Fibroblast of peridontal ligament (primary cell): ENCODE results near the gene BPIFB1.

Source experiments
- DNase-seq: peaks from one replicate; pipeline ENCODE4 v3.0.0-alpha.2; 2010; ENCODE audit errors: extremely low read depth

The BPIFB1 gene, protein sequence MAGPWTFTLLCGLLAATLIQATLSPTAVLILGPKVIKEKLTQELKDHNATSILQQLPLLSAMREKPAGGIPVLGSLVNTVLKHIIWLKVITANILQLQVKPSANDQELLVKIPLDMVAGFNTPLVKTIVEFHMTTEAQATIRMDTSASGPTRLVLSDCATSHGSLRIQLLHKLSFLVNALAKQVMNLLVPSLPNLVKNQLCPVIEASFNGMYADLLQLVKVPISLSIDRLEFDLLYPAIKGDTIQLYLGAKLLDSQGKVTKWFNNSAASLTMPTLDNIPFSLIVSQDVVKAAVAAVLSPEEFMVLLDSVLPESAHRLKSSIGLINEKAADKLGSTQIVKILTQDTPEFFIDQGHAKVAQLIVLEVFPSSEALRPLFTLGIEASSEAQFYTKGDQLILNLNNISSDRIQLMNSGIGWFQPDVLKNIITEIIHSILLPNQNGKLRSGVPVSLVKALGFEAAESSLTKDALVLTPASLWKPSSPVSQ

DNA sequence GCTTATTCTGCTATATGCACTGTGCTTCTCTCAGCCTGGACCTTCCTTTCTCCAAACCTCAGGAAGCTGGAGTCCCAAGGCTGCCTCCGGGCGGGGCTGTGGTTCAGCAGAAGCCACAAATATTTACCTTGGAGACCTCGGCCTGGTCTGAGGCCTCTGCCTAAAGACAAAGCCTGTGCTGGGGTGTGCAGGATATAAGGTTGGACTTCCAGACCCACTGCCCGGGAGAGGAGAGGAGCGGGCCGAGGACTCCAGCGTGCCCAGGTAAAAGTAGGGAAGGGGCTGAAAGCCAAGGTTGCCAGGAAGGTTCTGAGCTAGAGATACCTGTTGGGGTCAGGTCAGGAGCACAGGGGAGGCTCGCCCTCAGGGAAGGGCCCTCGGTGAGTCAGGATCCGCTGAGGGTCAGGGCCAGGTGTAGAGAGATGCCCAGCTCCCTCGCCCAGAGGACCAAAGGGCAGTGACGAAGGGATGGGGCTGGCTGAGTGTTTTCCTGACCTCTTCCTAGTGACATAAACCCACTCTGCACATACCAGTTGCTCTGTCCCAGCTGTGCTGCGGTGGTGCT is at the start of gene BPIFB1:
Gene BPIFB1 (plus strand): TSS at position 224 of the 565 bp plus-strand sequence. CDS start 2,860 bp downstream, outside the sequence.
- DNase-seq, result no peak

DNA sequence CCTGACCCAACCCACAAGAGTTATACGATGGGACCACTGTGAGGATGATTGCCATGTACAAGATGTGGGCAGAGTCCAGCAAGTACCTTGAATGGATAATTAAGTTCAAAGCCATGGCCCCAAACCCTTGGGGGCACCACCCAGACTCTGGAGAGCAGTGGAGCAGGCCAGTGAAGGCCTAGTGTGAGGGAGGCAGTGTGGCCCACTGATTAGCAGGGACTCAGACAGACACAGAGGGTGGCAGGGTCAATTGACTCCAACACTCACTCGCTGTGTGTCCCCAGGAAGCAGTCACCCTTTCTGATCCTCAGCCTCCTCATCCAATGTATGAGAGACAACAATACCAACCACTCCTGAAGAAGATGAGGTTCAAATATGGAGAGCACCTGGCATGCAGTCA is 49.0 kb upstream of the BPIFB1 start:
- DNase-seq, result no peak

DNA sequence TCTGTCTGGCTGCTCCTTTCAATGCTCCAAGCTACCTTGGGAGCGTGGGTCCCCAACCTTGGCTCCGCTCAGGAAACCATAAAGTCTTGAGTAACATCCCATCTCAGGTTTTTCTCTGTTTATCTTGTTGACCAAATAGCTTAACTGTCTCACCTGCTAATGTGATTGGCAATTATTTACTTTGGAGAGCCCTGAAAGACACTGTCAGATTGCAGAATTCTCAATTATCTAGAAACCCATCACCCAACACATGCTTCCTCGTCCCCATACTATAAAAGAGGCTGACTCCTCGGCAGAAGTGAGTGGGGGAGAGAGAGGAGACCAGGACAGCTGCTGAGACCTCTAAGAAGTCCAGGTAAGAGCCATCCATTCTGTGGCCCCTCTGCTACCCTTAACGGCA is 47.3 kb upstream of the BPIFB1 start, which contains the start of gene BPIFA1:
Gene BPIFA1 (plus strand): TSS at position 301 of the 400 bp plus-strand sequence. CDS start 1,716 bp downstream, outside the sequence.
- DNase-seq, result no peak

DNA sequence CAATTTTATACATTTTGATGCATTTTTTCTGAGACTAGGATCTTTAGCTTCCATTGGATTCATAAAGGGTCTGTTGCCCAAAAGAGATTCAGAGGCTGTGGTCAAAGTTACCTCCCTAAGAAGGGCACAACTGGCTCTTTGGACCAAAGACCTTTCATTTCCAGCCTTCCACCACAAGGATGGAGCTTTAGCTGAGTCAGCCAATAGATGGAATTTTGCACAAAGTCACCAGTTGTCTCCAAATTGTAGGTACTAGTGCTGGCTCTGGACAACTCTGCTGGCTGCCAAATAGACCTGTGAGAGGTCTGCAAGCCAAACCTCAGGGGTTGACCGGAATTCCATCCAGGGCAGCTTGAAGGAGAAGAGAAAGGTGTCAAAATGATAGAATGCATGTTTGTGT is 46.7 kb upstream of the BPIFB1 start:
- DNase-seq, result no peak

DNA sequence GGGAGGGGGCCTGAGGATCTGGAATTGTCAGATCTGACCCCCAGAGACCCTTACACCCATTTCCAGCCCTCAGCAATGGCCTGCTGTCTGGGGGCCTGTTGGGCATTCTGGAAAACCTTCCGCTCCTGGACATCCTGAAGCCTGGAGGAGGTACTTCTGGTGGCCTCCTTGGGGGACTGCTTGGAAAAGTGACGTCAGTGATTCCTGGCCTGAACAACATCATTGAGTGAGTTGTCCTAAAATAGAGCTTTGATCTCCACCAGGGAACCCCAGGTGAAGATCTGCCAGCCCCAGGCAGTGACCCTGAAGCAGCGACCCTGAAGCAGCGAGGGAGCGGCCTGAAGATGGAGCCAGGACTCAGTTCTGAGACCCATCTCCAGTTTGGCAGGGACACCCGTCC is 45.0 kb upstream of the BPIFB1 start:
- no peak for DNase-seq

DNA sequence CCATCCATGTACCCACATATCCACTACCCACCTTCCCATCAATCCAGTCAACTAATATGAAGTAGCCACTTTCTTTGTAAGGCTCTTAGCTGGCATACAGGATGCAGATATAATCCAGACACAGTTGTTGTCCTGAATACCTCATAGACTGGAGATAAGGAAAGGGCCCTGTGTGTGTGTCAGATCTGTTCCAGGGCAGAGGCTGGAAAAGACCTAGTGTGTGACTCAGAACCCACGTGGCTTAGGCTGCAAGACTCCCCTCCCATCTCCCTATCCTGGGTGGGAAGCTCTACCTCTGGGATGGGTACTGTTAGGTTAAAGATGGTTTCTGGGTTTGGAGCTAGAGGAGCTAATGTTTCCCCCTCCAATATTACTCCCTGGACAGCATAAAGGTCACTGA is 43.6 kb upstream of the BPIFB1 start:
- DNase-seq, result no peak

DNA sequence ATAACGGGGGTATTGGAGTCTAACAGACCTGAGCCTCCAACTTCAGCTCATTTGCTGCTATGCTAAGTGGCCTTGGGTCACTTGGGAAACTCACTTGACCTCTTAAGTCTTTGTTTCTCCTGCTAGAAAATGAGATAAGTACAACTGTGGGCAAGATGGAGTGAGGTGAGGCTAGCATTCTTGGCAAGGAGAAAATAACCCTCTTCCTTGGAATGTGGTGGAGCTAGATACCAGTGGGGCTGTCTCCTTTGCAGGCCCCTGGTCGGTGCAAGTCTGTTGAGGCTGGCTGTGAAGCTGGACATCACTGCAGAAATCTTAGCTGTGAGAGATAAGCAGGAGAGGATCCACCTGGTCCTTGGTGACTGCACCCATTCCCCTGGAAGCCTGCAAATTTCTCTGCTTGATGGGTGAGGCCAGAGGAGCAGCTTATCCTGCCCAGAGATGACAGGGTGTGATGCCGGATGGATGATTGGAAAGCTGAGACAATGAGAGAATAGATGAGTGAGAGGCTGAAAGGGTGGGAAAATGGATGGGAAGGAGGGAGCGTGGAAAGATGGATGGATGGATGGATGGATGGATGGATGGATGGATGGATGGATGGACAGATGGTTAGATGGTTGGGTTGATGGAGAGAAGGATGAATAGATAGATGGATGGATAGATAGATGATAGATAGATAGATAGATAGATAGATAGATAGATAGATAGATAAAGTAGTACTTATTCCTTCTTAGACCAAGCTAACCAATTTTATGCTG is 42.9 kb upstream of the BPIFB1 start:
- DNase-seq, result no peak

DNA sequence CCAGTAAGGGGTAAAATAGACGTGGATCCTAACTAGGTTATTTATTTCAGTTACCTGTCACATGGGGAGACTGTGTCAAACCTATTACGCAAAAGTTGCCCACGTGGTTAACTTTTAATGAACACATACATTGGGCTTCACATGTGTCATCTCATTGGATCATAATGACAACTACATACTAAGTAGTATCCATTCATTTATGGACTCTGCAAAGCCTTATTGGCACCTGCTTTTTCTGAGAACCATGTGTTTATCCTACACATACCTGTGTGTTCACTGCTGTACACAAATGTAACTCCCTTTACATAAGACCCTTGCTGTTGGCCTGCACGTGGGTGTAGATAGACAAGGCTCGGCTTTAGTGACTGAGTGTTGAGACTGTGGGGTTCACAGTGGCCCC is 42.1 kb upstream of the BPIFB1 start:
- no peak for DNase-seq

DNA sequence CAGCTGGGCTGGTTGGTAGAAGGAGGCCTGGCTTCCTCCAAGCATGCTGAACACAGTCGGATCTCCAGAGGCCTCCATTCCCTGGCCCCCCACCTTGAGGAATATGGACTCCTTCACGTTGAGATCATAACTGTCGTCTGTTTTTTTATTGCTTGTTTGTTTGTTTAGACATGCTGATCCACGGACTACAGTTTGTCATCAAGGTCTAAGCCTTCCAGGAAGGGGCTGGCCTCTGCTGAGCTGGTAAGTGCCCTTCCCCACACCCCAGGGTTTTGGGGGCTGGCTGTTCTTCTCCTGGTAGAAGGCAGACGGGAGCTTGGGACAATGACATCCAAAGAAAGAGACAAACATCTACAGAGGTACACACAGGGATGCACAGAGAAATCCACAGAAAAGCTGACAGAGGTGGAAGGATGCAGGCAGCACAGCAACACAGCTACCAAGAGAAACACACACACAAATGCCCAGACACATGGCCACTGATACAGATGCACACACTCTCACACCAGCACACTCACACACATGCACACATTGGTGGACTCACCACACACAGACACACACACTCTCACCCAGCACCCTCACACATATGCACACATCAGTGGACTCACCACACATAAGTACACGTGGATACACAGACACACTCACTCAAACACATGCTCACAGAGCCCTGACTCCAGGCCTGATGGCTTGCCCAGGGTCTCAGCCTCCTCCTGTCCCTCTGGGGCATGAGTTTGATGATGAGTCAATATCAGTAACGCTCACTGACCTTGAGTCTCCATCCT is 40.5 kb upstream of the BPIFB1 start:
- no peak for DNase-seq

DNA sequence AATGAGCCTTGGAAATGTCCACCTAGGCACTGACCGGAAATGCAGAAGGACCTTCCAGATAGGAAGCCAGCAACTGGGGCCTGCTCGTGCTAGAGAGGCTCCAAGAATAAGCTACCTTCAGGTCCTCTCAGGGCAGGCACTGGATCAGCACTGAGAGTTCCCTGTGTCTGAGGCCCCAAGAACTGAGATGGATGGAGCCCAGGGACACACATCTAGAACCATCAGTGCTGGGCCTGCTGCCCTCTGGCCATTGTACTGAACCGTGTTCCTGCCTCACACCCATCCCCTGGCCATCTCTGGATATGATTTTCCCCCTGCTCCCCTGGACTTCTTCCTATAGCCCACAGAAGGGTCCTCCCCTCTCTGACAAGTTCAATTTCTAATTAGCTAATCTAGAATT is 36.9 kb upstream of the BPIFB1 start:
- DNase-seq, result no peak

DNA sequence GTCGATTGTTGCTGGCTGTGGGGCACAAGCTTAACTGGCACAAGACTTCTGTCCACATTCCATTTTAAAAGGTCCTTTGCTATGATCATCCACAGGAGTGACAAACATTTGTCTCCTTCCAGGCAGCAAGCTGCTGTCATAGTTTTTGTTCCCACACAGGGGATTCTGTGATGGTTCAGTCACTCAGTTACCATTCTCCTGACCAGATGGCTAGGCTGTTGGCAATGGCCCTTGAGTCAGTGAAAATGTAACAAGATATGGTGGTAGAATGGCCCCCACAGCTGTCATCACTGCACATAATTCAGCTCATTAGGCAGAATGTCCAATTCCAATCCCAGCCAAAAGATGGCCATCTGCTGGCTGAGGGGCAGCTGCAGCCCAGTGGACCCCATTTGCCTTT is 33.6 kb upstream of the BPIFB1 start:
- DNase-seq, result no peak

DNA sequence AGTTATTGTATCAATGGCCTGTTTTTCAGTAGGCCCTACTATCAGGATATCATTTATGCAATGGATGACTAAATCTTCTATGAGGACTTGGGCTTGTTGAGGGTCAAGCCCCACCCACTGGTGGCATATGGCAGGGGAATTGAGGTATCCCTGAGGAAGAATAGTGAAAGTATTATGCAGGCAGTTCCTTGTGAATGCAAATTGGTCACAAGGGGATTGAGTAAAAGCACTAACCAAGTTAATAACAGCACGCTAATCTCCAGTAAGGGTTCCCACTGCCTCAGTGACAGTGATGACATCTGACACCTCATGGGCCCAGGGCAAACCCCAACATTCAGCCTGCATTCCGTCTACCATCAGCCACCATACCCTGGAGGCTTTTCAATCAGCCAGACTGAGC is 32.3 kb upstream of the BPIFB1 start:
- no peak for DNase-seq

DNA sequence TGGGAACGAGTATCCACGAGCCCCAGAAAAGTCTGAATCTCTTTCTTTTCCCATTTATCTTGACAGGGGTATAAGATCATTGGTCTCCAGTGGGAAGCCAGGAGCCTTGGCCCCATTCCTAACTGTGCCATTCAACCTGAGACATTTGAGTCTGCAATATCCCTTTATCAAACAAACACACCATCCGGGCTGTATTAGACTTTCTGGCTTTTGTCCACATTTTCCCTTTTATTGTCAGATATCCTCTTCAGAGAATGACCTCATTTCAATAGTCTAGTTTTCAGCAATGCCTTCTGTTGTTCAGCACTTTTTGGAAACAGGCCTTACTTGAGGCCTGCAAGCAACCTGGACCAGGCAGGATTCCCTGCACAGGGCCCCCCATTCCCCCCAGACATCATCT is 31.5 kb upstream of the BPIFB1 start:
- DNase-seq, result no peak

DNA sequence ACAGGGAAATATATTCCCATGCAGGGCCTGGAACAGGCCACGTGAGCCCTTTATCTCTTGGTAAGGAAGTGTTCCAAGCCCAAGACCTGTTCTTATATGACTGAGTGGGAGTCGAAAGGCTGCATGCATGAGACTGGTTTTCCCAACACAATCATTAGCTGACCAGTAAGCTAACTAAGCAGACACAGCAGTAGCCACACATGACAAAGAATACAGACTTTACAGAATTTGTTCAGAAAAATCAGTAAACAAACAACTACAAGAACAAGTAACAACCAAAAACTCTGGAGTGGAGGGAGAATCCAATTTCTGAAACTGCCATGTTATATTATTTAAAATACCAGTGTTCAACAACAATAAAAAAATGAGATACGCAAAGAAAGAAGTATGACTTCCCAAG is 30.6 kb upstream of the BPIFB1 start:
- no peak for DNase-seq

DNA sequence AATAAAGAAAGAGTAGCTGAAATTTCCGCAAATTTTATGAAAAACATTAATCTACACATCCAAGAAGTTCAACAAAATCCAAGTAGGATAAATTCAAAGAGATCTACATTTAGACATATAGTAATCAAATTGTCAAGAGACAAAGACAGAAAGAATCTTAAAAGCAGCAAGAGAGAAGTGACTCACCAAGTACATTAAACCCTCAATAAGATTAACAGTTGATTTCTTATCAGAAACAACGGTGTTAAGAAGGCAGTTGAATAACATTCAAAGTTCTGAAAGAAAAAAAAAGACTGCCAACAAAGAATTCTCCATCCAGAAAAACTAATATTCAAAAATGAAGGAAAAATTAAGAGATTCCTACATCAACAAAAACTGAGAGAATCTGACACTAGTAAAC is 28.0 kb upstream of the BPIFB1 start:
- DNase-seq, result no peak

DNA sequence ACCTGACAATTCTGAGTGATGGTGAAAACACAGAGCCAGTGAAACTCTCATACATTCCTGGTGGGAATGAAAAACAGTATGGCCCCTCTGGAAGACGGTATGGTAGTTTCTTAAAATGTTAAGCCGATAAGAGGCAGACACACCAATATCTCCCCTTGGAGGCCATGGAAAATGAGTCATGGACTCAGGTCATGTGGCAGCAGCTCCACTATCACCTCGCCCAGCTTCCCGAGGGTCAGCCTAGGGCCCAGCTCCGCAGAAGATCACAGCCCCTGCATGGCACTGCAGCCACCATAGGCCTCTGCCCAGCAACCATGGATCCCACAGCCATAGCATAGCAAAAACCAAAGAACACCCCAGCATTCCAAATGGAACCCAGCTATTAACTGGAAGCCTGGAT is 25.8 kb upstream of the BPIFB1 start:
- no peak for DNase-seq

DNA sequence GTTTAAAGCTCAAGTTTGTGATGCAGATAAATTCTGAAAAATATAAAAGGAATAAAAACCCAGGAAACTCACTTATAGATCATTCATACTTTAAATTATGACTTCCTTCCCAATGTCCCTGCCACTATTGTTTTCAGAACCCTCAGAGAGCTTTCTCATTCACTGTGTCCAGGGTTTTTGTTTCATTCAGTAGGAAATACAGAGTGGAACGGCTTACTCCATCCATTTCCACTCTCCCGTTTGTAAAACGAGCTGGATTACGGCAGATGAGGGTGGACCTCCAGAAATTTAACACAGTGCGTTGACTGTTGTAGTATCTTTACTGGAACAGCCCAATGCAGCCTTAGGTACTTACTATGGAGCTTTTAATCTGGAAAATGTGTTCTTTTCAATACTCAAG is 23.6 kb upstream of the BPIFB1 start:
- DNase-seq, result no peak

DNA sequence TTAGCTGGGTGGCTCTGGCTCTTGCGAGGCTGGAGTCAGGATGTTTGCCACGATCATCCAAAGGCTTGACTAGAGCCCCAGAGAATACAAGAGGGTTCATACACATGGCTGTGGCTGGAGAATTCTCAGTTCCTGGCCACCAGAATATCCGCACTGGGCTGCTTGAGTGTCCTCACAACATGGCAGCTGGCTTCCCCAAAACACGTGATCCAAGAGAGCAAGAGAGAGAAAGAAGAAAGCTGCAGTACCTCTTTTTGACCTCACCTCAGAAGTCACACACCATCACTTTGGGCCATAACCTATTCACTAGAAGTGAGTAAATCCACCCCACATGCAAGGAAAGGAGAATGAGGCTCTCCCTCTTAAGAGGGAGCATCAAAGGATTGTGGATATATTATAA is 21.5 kb upstream of the BPIFB1 start:
- DNase-seq, result no peak

DNA sequence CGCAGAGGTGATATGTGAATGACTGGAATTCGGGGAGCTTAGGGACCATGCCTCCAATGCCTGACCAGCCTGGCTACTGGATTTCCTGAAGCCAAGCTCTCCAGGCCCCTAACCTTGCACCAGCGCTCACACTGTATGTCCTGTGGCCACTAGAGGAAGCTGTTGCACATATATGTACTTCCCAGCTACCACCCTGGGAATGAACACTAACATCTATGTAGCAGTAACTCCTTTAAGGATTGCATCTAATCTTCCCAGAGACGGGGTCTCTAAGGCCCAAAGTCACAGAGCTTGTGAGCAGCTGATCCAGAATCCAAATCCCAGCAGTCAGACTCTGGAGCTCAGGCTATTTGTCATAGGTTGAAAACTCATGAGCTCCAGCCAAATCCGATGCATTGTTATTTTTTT is 20.4 kb upstream of the BPIFB1 start:
- DNase-seq, result peak; percentile 55

DNA sequence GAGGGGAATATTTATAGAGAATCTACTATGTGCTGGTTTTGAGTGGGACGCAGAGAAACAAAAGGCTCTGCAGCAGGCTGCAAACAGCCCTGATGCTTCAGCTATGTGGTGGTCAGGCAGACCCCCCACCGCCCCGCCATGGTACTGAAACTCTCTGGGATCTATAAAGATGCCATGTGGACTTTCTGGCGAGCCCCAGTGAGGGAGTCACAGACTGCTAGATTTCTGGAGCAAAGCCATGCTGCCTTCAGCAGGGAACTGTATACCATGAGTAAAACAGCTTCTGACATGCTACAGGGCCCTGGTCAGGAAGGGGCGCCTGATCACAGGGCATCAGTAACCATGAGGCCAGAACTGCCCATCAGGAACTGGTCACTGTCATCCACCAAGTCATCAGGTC is 19.2 kb upstream of the BPIFB1 start:
- no peak for DNase-seq

DNA sequence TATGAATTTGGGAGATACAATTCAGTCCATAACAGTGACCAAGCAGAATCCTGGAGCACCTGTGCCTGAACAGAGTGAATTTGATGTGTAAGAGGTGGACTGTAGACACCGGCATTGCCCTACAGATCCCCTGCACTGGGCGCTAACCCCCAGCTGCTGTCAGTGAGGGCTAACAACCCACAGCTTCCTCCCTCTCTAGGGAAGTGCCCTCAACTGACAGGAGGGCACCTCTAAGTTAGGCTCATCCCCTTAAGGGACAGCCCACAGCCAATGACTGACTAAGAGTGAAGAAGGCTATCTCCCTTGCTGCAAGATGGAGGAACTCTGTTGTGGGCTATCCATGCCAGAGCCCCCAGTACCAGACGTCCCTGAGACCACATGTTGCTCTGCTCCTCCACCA is 15.3 kb upstream of the BPIFB1 start:
- no peak for DNase-seq
